Prostate gland (tissue), 2 donors: ENCODE measurements around the gene MRPL34.

Source experiments
- CTCF ChIP-seq, 4 experiments: fragments of 200-600 bp in 2 of 4; fragments of 450-650 bp in 2 of 4; sonication (generic) in 2 of 4; IDR thresholded peaks; 1 replicate in 3 of 4; 2 replicates in 1 of 4; pipeline ENCODE4 v1.5.1; 2016 to 2019; ENCODE audit warnings: antibody characterized with exemption in 4 of 4, mild to moderate bottlenecking in 2 of 4, moderate library complexity in 2 of 4
- POLR2A ChIP-seq: fragments of 450-650 bp; IDR thresholded peaks from one replicate; pipeline ENCODE4 v1.6.1; 2016; ENCODE audit warnings: antibody characterized with exemption, mild to moderate bottlenecking
- POLR2AphosphoS5 ChIP-seq: sonication (generic); formaldehyde crosslinking; IDR thresholded peaks from one replicate; pipeline ENCODE4 v1.6.1; 2017; ENCODE audit warnings: antibody characterized with exemption

- TF ChIP-seq CTCF (IDR thresholded peaks at IDR 0.05) = no peak
- TF ChIP-seq POLR2A = no peak
- no peak for TF ChIP-seq POLR2AphosphoS5
Observed at GRCh38 chr19:17339088-17339741, 33.5 kb downstream of the MRPL34 start.
